WTC11 (cell line): ENCODE results near the gene TMEM190. TPM values are rescaled to one million over a fixed set of nuclear protein-coding genes. Genes with fewer than 3 reads are reported as not detected.

Experiments used
- ATAC-seq: fragments of 200-7000 bp; cut with Tn5 transposase; 2 replicates; pipeline ENCODE4 v1.10.0; 2021; ENCODE audit warnings: mild to moderate bottlenecking, moderate library complexity
- CTCF ChIA-PET: fragments of 300-600 bp; sonication (Branson Sonifier 250); formaldehyde crosslinking; loops from one replicate; lab custom pipeline; 2021; ENCODE audit warnings: antibody characterized with exemption; lab: Charles Lee
- POLR2A ChIA-PET: fragments of 350-600 bp; sonication (Branson Sonifier 250); formaldehyde crosslinking; loops from one replicate; lab custom pipeline; 2021; ENCODE audit warnings: antibody characterized with exemption; lab: Charles Lee
- DNase-seq: peaks from one replicate; pipeline ENCODE4 v3.0.0; 2021; ENCODE audit warnings: low spot score
- H3K27ac Mint-ChIP-seq: 2 replicates; pipeline ENCODE4 v1.8.0; 2021; ENCODE audit warnings: mixed read lengths
- H3K27me3 Mint-ChIP-seq: 2 replicates; pipeline ENCODE4 v1.8.0; 2021; ENCODE audit warnings: low read depth, mild to moderate bottlenecking, moderate library complexity, mixed read lengths
- H3K36me3 Mint-ChIP-seq: 2 replicates; pipeline ENCODE4 v1.8.0; 2021; ENCODE audit warnings: mixed read lengths
- H3K4me1 Mint-ChIP-seq: 2 replicates; pipeline ENCODE4 v1.8.0; 2022; ENCODE audit warnings: mixed read lengths
- H3K4me3 Mint-ChIP-seq: 2 replicates; pipeline ENCODE4 v1.8.0; 2021; ENCODE audit warnings: mild to moderate bottlenecking, moderate library complexity, mixed read lengths
- H3K9me3 Mint-ChIP-seq: 2 replicates; pipeline ENCODE4 v1.8.0; 2021; ENCODE audit warnings: mixed read lengths
- ARID4B ChIP-seq: sonication (generic); formaldehyde crosslinking; IDR thresholded peaks from 2 replicates; pipeline ENCODE4 v1.8.0; 2023; ENCODE audit warnings: missing genetic modification reagents, mild to moderate bottlenecking, borderline replicate concordance
- HMGA2 ChIP-seq: fragments of 250-450 bp; sonication (Bioruptor Pico); IDR thresholded peaks from 2 replicates; pipeline ENCODE4 v1.4.0; 2021; ENCODE audit warnings: mild to moderate bottlenecking, moderate library complexity
- JUN ChIP-seq: sonication (generic); formaldehyde crosslinking; IDR thresholded peaks from 2 replicates; pipeline ENCODE4 v1.8.0; 2023; ENCODE audit warnings: mild to moderate bottlenecking, missing genetic modification reagents
- MXD4 ChIP-seq: fragments of 250-450 bp; sonication (Bioruptor Pico); IDR thresholded peaks from 2 replicates; pipeline ENCODE4 v1.8.0; 2021; ENCODE audit warnings: mild to moderate bottlenecking, moderate library complexity, borderline replicate concordance
- RELA ChIP-seq: sonication (generic); formaldehyde crosslinking; IDR thresholded peaks from 2 replicates; pipeline ENCODE4 v1.8.1; 2022; ENCODE audit warnings: missing genetic modification reagents, mild to moderate bottlenecking, borderline replicate concordance
- TEAD1 ChIP-seq: sonication (generic); formaldehyde crosslinking; IDR thresholded peaks from 2 replicates; pipeline ENCODE4 v1.8.0; 2022; ENCODE audit warnings: mild to moderate bottlenecking, missing genetic modification reagents
- TP53 ChIP-seq: sonication (generic); formaldehyde crosslinking; IDR thresholded peaks from 2 replicates; pipeline ENCODE4 v1.8.1; 2023; ENCODE audit warnings: mild to moderate bottlenecking, missing genetic modification reagents
- ZBTB43 ChIP-seq: sonication (generic); formaldehyde crosslinking; IDR thresholded peaks from 2 replicates; pipeline ENCODE4 v1.8.1; 2023; ENCODE audit warnings: mild to moderate bottlenecking, missing genetic modification reagents
- ZNF121 ChIP-seq: sonication (generic); formaldehyde crosslinking; IDR thresholded peaks from 2 replicates; pipeline ENCODE4 v1.8.0; 2023; ENCODE audit warnings: missing genetic modification reagents
- ZNF232 ChIP-seq: sonication (generic); formaldehyde crosslinking; IDR thresholded peaks from 2 replicates; pipeline ENCODE4 v1.8.0; 2022; ENCODE audit warnings: mild to moderate bottlenecking, missing genetic modification reagents
- ZNF396 ChIP-seq: fragments of 250-450 bp; sonication (Bioruptor Pico); IDR thresholded peaks from 2 replicates; pipeline ENCODE4 v1.8.0; 2021; ENCODE audit warnings: mild to moderate bottlenecking, moderate library complexity, borderline replicate concordance
- ZNF416 ChIP-seq: fragments of 250-450 bp; sonication (Bioruptor Pico); IDR thresholded peaks from 2 replicates; pipeline ENCODE4 v1.9.0; 2021; ENCODE audit warnings: mild to moderate bottlenecking, inconsistent platforms
- total RNA-seq: library from RNA; stranded (reverse); gene quantifications from 3 replicates; pipeline ENCODE4 v1.2.3, GENCODE V29; 2021
- TF ChIP-seq, protein P1 (sequence below): sonication (generic); formaldehyde crosslinking; IDR thresholded peaks from 2 replicates; pipeline ENCODE4 v1.8.1; 2023; ENCODE audit warnings: mild to moderate bottlenecking, missing genetic modification reagents, borderline replicate concordance
- TF ChIP-seq, protein P2 (sequence below): sonication (generic); formaldehyde crosslinking; IDR thresholded peaks from 2 replicates; pipeline ENCODE4 v1.8.1; 2022; ENCODE audit warnings: mild to moderate bottlenecking, moderate library complexity, missing genetic modification reagents
- TF ChIP-seq, protein P3 (sequence below): sonication (generic); formaldehyde crosslinking; IDR thresholded peaks from 2 replicates; pipeline ENCODE4 v1.8.0; 2023; ENCODE audit warnings: missing genetic modification reagents

Gene TMEM190
- total RNA-seq, 1 experiment from 2014 or later: 0.33 TPM

DNA sequence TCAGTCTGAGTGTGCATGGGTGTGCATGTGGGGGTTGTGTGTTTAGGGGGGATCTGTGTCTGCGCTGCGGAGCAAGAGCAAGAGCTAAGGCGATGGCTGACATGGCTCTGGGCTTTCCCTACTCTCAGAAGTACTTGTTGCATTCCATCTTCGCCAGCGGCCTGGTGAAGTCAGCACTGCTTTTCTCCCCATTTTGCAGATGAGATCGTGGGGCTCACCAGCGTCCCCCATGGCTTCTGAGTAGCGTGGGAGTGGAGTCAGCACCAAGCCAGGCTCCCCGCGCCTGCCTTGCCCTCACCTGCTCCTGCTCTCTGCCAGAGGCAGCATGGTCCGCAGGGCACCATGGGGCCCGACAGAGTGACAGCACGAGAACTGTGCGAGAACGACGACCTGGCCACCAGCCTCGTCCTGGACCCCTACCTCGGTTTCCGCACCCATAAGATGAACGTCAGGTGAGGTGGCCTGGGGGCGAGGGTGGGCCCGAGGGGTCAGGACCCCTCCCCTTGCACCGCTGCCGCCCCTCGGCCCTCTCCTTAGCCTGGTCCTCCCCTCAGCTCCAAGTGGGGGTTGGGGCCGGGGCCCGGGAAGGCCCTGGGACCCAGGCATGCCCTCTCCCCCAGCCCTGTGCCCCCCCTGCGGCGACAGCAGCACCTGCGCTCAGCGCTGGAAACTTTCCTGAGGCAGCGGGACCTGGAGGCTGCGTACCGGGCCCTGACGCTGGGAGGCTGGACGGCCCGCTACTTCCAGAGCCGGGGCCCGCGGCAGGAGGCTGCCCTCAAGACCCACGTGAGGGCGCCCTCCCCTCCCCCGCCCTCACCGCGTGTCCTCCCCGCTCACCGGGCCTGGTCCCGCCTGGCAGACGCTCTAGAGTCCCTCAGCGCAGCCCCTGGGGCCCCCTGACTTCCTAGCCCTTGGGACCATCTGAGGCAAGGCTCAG lies 34.8 kb upstream of the TMEM190 start (continued):
- TF ChIP-seq ARID4B (CRISPR knock-in tag) (0 out of 2 replicates have a peak, but pooled peaks have one; percentile 50), RELA (CRISPR knock-in tag) (no peak)

- no peak overlapping the region for H3K4me3 Mint-ChIP-seq
- H3K4me1 Mint-ChIP-seq: peaks cover 35% of the 10 kb centered on the region
- no peaks in the 10 kb centered on the region; the same call in 1 of the 2 replicates for H3K27me3 Mint-ChIP-seq
- peaks cover 28% of the 10 kb centered on the region for H3K36me3 Mint-ChIP-seq
- no peak for ATAC-seq
- no peak overlapping the region for H3K27ac Mint-ChIP-seq
- no peak for DNase-seq
- TF ChIP-seq TEAD1 (CRISPR knock-in tag) (no peak), TP53 (CRISPR knock-in tag) (no peak), ZNF121 (CRISPR knock-in tag) (no peak), HMGA2 (CRISPR knock-in tag) (no peak), ZNF416 (no peak), MXD4 (no peak), ZNF232 (CRISPR knock-in tag) (no peak), JUN (CRISPR knock-in tag) (no peak), RELA (CRISPR knock-in tag) (no peak), ZBTB43 (CRISPR knock-in tag) (no peak), ZNF396 (CRISPR knock-in tag) (no peak)
- TF ChIP-seq, protein P1, sequence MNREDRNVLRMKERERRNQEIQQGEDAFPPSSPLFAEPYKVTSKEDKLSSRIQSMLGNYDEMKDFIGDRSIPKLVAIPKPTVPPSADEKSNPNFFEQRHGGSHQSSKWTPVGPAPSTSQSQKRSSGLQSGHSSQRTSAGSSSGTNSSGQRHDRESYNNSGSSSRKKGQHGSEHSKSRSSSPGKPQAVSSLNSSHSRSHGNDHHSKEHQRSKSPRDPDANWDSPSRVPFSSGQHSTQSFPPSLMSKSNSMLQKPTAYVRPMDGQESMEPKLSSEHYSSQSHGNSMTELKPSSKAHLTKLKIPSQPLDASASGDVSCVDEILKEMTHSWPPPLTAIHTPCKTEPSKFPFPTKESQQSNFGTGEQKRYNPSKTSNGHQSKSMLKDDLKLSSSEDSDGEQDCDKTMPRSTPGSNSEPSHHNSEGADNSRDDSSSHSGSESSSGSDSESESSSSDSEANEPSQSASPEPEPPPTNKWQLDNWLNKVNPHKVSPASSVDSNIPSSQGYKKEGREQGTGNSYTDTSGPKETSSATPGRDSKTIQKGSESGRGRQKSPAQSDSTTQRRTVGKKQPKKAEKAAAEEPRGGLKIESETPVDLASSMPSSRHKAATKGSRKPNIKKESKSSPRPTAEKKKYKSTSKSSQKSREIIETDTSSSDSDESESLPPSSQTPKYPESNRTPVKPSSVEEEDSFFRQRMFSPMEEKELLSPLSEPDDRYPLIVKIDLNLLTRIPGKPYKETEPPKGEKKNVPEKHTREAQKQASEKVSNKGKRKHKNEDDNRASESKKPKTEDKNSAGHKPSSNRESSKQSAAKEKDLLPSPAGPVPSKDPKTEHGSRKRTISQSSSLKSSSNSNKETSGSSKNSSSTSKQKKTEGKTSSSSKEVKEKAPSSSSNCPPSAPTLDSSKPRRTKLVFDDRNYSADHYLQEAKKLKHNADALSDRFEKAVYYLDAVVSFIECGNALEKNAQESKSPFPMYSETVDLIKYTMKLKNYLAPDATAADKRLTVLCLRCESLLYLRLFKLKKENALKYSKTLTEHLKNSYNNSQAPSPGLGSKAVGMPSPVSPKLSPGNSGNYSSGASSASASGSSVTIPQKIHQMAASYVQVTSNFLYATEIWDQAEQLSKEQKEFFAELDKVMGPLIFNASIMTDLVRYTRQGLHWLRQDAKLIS (CRISPR knock-in tag): no peak
- TF ChIP-seq, protein P2, sequence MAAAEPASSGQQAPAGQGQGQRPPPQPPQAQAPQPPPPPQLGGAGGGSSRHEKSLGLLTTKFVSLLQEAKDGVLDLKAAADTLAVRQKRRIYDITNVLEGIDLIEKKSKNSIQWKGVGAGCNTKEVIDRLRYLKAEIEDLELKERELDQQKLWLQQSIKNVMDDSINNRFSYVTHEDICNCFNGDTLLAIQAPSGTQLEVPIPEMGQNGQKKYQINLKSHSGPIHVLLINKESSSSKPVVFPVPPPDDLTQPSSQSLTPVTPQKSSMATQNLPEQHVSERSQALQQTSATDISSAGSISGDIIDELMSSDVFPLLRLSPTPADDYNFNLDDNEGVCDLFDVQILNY (CRISPR knock-in tag): no peak
- TF ChIP-seq, protein P3, sequence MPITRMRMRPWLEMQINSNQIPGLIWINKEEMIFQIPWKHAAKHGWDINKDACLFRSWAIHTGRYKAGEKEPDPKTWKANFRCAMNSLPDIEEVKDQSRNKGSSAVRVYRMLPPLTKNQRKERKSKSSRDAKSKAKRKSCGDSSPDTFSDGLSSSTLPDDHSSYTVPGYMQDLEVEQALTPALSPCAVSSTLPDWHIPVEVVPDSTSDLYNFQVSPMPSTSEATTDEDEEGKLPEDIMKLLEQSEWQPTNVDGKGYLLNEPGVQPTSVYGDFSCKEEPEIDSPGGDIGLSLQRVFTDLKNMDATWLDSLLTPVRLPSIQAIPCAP (CRISPR knock-in tag): no peak
- TF ChIP-seq, all 79 proteins: peak for 0
- CTCF ChIA-PET: interaction anchor here (0.5 to 1.3 kb wide), 3 partner anchors 9 to 310 kb away, joined by 3 read pairs; no protein-coding TSS in a partner anchor
- H3K9me3 Mint-ChIP-seq: no peaks in the 10 kb centered on the region
- POLR2A ChIA-PET: no interaction called here
Measured at GRCh38 chr19:55344444-55344843, 32.2 kb upstream of the TMEM190 start.
